NCI-H524 treated with DMSO at 0.1 percent for 48 hours (cell line): ENCODE measurements around the gene ATP2B2.
"Not testable (repeated sequence)": the region's sequence is repeated elsewhere in the genome, so short reads cannot be mapped to it uniquely, and the experiment has no call there.

ENCODE experiments used
- DNase-seq: peaks from one replicate; lab custom pipeline; 2025; lab: John Stamatoyannopoulos, UW

Gene ATP2B2

DNA sequence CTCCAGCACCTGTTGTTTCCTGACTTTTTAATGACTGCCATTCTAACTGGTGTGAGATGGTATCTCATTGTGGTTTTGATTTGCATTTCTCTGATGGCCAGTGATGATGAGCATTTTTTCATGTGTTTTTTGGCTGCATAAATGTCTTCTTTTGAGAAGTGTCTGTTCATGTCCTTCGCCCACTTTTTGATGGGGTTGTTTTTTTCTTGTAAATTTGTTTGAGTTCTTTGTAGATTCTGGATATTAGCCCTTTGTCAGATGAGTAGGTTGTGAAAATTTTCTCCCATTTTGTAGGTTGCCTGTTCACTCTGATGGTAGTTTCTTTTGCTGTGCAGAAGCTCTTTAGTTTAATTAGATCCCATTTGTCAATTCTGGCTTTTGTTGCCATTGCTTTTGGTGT lies 207.3 kb downstream of the ATP2B2 start:
- not testable (repeated sequence) for DNase-seq

DNA sequence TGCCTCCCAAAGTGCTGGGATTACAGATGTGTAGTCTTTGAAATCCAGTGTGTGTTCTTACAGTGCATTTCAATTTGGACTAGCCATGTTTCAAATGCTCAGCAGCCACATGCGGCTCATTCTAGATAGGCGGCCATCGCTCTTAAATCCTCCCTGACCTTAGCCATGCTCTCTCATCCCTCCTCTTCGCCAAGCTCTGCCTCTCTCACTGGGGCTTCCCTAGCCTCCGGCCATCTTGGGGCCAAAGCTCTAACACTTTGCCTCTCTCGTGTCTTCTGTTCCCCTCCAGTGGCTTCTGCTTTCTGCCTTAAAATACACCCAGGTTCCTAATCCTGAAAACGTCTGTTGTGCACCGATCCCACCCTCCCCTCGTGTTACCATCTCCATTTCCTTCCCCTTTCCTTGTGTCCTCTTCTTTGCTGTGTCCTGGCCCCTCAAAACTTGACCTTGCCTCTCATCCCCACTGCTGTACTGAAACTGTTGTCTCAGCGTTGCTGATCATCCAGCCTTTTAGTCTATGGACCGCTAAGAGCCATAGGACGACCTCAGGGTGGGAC lies 211.3 kb downstream of the ATP2B2 start:
- DNase-seq, result no peak

DNA sequence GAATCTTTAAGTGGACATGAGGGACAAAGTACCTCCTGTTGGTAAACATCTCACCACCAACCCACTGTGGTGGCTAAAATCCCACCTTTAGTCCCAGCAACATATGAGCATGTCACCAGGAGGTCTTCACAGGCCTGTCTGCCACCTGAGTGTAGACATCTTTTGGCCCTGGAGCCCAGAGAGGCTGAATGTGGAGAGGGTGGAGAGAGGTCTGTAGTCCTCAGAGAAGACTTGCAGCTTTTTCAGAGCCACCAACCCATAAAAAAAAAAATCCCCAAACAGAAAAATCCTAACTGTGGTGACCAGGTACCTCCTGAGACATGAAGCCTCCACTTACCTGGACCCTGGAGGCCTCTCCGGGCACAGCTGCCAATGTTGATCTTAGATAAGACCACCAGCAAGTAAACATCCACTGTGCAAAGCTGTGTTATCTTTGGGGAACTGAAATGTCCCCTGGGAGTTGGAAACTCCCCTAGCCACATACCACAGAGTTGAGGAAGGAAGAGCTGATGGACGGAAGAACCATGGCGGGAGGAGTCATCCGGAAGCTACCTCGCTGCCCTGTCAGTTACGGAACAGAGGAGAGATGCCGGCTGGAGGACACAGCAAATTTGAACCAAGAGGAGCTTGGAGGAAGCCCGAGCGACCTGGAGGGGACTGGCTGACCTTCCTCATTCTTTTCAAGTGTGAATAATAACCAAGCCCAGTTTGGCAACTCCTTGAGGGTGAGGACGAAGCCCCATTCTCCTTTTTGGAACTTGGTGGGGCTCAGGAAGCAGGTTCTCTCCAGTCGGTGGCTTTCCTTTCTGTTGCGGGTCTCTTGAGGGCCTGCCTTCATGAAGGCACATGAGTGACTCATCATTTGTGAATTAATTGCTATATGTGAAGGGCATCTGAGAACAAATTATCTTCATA lies 212.6 kb downstream of the ATP2B2 start, which contains the start of gene GHRL:
GHRL (minus strand) TSS at position 443 of the 915 bp plus-strand sequence. CDS start 2,767 bp downstream, outside the sequence.
- DNase-seq, result no peak

DNA sequence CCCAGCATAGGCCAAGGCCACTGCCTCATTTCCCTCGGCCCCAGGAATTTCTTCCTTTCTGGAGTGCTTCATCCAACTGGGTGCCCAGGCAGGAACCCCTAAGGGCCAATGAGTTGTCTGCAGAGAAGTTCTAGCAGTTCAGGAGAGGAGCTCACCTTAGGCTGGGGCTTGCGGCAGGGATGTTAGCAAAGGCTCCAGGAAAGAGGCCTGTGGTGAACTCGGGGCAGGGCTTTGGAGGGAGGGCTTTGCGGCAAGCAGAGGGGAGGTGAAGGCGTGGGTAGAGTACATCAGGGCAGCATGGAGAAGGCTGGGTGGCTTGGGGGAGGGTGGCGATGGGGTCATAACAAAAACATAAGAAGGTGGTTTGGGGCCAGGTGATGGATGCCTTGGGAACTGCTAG lies 213.7 kb downstream of the ATP2B2 start:
- DNase-seq, result no peak

DNA sequence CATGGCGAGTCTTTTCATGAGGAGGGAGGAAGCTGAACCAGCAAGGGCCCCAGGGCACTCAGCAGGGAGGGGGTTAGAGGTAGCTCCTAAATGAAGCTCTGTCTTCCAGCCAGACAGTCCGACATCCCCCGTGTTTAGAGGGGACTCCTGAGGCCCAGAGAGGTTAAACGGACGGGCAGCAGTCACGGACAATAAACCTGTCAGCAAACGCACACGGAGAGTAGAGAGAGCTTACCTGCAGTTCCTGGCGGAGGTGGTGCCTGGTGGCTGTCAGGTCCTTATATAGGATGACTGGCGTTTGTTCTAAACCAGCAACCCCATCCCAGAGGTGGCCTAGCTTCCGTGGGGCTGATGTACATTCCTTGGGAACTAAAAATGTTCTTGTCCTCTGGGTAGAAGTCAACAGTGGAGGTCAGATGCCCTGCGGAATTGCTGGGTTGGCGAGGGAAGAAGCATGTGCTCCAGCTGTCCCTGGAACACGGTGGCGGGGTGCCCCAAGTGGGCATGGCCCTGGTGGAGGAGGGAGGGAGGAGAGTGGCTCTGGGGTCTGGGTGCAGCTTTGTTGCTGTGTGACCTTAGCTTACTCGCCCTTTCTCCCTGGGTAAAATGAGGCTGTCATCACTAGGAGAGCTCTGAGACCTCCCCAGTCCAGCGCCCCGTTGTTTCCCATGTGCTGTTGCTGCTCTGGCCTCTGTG lies 214.8 kb downstream of the ATP2B2 start:
- no peak for DNase-seq

DNA sequence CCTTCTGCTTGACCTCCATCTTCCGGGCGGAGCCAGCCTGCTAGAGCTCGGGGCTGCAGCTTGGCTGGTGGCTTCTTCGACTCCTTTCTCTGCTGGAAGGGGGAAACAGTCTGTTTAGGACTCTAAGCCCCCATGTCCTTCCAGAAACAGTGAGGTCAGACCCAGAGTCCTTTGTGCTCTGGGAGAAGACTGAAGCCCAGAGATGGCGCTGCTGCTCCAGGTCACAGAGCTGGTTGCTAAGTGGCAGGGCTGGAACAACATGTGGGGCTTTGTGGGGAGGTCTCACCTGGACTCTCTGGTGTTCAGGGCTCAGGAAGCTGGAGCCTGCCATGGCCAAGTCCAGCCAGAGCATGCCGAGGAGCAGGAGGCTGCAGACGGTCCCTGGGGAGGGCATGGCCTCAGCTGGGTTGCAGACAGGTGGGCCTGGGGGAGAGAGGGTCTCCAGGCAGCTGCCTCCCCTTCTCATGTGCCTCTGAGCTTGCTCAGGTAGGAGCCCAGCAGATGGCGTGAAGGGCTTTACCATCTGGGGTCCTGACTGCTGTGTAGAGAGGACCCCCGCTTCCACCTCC lies 215.5 kb downstream of the ATP2B2 start:
- DNase-seq, result peak; percentile 20

DNA sequence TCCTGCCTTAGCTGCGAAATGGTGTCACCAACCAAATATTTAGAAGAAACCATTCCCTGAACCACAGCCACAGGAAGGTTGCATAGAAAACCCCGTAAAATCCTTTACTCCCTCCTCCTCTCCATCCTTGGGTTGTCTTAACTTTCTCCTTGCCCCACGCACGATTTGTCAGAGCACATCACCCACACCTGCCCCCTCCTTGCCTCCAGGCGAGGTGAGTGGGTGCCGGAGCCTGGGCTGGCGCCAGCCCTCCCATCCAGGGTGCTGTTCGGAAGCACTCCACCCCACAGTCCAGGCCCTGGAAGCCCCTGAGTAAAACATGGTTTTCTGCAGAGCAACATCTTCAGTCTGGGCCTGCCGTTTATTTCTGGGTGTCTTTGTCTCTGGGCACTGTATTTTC lies 216.3 kb downstream of the ATP2B2 start:
- DNase-seq, result no peak

DNA sequence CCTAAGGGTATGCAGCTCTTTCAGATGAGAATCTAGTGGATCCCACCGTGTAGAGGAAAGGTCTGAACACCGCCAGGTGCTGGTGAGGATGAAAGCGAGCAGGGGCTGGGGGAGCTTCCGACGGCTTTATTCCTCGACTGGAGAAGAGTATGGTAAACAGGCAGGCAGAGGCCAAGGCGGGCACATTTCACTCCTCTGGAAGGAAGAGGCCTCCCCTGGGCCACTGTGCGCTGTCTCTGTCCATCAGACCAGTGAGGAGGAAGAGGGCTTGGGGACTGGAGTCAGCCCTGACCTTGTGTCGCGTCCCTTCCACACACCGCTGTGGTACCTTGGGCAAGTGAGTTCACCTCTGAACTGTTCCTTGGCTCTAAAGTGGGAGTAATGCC lies 216.8 kb downstream of the ATP2B2 start:
- no peak for DNase-seq

DNA sequence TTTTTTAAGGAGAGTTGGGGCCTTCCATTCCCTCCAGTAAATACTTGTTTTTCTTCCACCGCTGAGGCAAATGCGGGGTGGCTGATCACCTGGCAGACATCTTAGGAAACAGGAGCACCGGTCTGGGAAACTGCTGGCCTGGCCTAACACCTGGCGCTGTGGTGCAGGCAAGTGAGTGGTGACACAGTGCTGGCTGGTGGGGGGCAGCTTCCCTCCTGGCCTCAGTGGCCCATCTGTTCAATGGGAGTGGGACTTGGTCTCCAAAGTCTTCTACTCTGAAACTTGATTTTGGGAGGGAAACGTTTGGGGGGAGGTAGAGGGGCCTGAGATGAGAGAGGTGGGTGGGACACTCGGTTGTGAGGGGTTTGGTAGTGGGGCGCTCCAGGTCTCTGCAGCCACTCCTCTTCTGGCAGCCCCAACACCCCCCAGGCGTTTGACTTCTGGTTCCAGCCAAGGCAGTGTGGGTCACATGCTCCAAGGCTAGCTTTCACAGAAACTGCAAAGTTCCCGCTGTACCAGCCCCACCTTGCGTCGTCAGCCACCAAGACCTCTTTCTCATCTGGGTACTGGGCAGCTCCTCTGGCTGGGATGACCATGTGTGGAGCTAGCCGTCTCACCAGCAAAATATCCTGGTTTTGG lies 217.3 kb downstream of the ATP2B2 start:
- no peak for DNase-seq

DNA sequence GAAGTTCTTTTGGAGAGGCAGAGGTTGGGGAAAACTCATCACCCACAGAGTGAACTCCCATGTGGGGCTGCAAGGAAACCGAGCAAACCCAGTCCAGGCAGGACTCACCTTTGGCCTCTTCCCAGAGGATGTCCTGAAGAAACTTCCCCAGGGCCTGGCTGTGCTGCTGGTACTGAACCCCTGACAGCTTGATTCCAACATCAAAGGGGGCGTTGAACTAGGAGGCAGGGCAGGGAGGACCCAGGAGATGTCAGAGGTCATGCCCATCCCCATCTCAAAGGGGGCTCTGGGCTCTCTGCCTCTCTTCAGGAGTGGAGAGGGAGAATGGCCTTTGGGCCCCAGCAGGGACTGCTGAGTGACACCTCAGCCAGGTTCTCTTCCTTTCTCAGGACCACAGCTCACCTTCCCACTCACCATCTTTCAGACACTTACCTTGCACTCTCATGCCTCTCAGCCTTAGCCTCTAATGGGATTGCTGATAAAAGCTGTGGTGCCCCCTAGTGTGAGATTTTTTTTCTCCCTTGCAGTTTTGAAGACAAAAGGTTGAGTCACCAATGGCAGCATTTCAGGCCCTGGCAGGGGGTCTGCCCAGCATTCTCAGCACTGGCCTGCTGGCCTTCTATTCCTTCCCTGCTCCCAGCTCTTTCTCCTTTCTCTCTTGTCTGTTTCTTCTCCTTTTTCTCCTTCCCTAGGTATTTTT lies 218.6 kb downstream of the ATP2B2 start:
- DNase-seq, result peak; percentile 20

DNA sequence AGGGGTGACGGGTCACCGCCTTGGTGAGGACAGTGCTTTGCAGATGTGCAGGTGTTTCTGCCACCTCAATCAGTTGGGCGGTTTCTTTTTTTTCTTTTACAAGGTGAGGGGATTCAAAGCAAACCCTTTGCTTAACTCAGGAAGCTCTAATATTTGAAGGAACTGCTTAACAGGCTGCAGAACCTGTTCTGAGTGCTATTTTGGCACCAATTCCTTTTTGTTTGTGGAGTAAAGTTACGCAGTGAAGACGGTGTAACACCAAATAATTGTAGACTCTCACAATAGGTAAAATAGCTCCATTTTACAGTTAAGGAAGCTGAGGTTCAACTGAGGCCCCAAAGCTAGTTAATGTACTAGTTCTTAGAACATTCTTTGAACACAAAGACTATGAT lies 219.3 kb downstream of the ATP2B2 start:
- no peak for DNase-seq

DNA sequence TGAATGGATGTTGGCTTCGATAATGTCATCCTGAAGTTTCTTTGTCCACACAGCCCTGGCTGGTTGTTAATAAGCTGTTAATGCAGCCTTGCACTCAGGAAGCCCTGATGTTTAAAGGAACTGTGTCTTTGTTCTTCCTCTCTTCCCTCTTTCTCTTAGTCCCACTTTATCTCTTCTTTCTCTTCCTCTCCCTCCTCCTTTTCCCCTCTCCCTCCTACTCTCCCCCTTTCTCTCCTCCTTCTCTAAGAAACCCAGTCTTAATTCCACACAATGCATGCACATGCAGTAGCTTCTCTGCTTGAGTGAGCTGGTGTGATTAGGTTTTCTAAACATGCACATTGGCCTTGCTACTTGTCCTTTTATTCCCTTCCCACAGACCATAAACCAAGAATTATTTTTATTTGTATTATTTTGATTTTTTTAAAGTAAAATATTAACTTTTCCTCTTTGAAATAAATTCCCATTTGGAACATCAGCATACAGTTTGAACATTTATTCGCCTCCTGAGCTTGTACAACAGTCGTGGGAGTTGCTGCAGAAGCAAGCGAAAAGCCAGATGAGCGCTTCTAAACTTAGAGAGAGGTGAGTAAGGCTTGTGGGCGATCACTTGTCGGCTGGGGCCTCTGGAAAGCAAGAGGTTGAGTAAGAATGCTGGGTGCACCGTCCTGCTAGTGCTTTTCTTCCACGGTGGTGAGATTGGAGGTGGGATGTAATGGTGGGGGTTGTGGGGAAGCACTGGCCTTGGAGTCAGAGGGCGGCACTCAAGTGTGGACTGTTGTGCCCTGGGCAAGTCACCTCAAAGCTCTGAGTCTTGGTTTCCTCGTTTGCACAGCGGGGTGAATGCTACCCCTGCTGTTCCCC lies 219.9 kb downstream of the ATP2B2 start:
- DNase-seq, result no peak

DNA sequence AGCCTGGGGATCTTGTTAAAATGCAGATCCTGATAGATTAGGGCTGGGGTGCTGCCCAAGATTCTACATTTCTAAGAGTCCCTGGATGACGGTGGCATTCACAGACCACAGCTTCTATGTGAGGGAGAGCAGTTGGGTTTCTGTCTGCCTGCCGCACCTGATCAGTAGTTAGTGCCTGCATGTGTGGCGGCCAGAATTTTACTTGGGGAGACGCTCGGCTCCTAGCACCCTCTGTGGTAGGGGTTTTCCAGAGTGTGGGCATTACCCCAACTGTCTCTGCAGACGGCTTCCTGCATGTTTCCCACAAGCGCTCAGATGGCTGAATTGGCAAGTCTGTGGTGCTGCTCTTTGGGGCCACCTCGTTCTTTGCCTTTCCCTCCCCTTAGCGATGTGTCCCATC lies 220.9 kb downstream of the ATP2B2 start:
- no peak for DNase-seq

DNA sequence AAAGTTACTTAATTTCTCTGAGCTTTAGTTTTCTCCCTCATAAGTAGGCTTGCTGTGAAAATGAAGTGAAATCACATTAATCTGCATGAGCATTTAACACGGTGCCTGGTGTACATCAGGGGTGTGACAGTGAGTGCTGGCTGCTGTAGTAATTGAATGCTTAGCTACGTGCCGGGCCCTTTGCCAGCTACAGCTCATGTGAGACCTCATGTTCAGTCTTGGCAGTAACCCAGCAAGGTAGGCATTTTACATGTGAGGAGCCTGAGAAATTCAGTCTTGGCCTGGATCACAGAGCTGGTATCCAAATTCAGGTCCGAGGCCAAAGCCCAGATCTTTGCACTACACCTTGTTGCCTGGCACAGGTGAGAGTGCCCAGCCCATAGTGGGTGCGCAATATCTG lies 221.7 kb downstream of the ATP2B2 start:
- no peak for DNase-seq

DNA sequence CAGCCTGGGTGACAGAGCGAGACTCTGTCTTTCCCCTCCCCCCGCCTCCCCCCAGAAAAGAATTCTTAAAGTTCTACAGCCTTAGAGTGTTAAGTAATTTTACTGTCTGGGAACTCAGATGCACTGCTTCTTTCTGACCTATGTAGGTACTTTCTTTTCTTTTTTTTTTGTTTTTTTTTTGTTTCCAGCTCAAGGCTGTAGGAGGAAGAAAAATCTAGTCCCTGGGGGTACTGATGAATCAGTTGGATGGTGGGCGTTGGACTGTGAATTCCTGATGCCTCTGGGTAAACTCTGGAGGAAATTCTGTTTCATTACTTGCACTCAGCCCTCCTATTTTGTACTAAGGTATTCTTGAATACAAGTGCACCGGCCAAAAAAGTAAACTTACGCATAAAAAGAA lies 223.4 kb downstream of the ATP2B2 start:
- DNase-seq, result no peak

DNA sequence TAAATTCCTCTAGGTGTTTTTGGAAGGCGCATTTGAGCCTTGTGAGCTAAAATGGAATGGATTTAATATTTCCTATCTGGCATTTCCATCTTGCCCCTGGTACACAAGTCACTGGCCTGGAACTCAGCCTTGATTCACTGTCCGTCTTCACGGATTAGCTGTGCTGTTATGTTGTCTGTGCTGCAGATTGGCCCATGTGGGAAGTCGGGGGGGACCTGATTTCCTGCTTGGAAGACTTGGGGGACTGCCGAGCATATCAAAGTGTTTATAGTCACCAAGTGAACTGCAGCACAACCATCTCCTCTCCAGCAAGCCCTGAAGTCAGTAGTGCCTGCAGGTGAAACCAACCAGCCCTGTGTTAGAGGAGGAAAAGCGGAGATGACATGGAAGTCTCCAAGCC lies 224.8 kb downstream of the ATP2B2 start:
- DNase-seq, result no peak

DNA sequence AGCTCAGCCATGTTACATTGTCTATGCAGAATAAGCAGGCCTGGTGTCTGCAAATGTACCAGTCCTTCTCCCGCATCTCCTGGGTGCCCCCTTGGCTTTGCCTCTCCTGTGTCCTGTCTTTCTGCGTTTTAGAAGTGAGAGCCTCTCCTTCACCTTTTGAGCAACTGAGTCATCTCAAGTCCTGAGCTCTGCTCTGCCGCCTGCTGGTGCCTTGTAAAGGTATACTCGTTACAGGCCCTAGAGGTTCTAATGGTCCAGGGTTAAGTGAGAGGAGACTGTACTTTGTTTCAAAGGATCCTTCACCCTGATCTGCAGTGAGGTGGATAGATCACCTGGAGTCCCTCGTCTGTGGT lies 225.2 kb downstream of the ATP2B2 start:
- no peak for DNase-seq

DNA sequence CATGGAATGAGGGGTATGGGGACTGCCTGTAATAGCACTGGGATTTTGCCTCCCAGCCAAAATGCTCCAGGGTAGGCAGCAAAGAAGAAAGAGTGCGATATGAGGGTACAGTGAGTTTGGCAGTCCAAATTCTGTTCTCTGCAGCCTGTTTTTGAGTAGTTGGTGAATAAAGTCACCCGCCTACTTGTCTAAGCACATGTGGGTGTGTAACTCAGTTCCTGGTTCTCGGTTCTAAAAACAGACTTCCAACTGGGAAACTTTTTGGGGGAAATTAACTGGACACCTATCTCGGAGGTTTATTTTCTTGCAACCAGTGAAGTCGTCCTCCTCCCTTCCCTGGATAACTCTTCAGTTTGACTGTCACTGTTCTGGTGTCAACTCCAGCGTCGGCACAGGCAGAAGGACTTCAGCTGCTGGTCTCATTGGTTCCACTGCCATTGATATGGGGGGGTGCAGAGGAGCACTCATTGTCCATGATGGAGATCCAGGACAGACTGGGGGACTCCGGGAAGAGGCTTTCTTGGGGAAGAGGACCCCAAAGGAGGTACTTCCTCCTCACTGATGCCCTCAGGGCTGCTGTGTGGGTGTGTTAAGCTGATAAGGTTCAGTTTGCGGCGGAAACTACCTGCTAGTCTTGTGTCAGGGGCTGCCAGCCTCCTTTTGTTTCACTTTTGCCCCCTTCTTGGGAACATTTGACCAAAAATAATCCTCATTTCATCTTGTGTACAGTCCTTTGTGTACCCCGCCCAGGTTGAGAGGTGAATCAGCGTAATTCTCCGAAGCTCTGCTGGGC lies 225.8 kb downstream of the ATP2B2 start:
- DNase-seq, result no peak

DNA sequence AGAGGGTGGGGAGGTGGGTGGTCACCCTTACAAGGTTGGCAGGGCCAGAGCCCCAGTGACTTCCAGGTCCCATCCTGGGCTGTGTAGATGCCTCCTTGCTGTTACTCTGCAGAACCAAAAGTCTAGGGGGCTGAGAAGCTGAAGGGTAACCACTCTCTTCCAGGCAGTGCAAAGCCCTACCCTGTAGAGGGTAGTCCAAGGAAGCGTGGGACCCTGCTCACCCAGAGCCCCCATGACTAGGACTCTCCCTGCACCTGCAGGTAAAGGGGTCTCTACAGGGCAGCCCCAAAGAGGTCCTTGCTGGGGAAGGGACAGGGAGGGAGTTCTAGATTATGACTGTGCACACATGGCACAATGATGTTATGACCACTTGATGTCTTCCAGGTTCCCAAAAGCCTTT lies 226.9 kb downstream of the ATP2B2 start:
- DNase-seq, result no peak

DNA sequence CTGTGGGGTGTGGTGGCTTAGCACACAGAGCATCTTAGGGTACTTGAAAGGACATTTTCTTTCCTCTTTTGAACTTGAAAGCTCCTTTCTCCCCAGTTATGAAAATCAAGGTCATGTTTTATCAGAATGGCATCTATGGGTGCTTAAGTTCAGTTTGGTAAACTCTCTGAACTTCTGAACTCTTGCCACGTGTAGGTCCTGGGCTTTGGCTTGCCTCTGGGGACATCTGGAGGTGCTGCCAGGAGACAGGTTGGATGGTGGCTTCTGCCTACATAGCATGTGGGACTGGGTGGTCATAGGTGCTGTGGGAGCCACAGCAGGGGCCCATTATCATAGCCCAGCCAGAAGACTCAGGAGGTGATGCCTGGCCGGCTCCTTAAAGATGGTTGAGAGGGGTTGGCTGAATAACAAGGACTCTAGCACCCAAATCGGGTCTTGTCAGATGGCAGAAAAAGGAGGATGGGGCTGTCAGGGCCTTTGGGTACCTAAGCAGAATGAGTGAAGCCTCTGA lies 228.2 kb downstream of the ATP2B2 start:
- DNase-seq, result no peak
